ENCODE results near the gene PHKB. TPM values are rescaled to one million over a fixed set of nuclear protein-coding genes. Genes with fewer than 3 reads are reported as not detected.
"Not testable (repeated sequence)": the region's sequence is repeated elsewhere in the genome, so short reads cannot be mapped to it uniquely, and the experiment has no call there.

Gene PHKB
- total RNA-seq, 1 experiment from 2014 or later: 38.8 TPM

DNA sequence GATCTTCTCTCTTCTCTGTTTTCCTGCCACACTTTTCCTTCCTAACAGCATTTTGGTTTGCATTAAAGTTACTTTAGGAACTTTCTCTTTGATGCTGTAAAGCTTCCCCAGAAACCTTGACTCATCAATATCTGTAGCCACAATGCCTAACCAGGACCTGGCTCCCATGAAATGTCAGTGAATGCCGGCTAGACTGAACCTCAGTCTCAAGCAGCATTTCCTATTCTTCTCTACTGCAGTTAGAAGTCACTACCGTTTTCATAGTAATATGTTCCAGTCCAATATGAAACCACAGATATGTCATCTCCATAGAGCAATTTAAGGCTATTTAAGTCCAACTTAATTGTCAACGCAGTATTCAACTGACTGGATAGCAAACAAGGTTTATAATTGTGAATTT, 29.2 kb upstream of the PHKB start:
- Histone ChIP-seq H3K9ac (ENCODE audit: extremely low read depth, insufficient read length, low read length) (no peak overlapping the region), H3K56ac (ENCODE audit: insufficient read length, low read depth, low read length) (no peak overlapping the region), H4K91ac (ENCODE audit: insufficient read length, low read depth, low read length) (no peak overlapping the region), H3K14ac (ENCODE audit: insufficient read depth, low read length) (no peak overlapping the region), H3K4ac (ENCODE audit: low read depth, low read length) (no peak overlapping the region), H4K8ac (replicated peaks; ENCODE audit: insufficient read length, low read depth, low read length) (no peak overlapping the region), H2BK15ac (ENCODE audit: low read depth, low read length) (no peak overlapping the region), H3K79me1 (ENCODE audit: insufficient read depth, low read depth, low read length, poor library complexity, severe bottlenecking) (no peaks in the 10 kb centered on the region), H3T11ph (ENCODE audit: low read length) (no peak overlapping the region), H3K4me1 (ENCODE audit: insufficient read depth, low read length) (no peaks in the 10 kb centered on the region), H2BK120ac (ENCODE audit: low read depth, low read length, poor library complexity, severe bottlenecking) (no peak overlapping the region), H2BK12ac (ENCODE audit: insufficient read length, low read depth, low read length) (no peak overlapping the region), H2BK20ac (ENCODE audit: low read depth, low read length, poor library complexity, severe bottlenecking) (no peak overlapping the region), H4K20me1 (ENCODE audit: control insufficient read depth, insufficient read depth, insufficient read length) (no peaks in the 10 kb centered on the region), H3K23me2 (ENCODE audit: insufficient read length, low read depth, low read length, poor library complexity, severe bottlenecking) (no peaks in the 10 kb centered on the region), H3K79me2 (ENCODE audit: insufficient read depth, low read length) (no peaks in the 10 kb centered on the region), H3K27me3 (ENCODE audit: insufficient read depth, low read length) (no peaks in the 10 kb centered on the region), H3K18ac (ENCODE audit: insufficient read length, low read depth, low read length) (no peak overlapping the region), H2AFZ (ENCODE audit: low read length) (no peak overlapping the region), H2AK5ac (ENCODE audit: insufficient read length, low read length) (no peak overlapping the region), H2BK5ac (ENCODE audit: insufficient read length, low read length) (no peak overlapping the region), H4K5ac (ENCODE audit: insufficient read length, low read depth, low read length) (no peak overlapping the region), H3K23ac (ENCODE audit: insufficient read length, low read depth, low read length) (no peak overlapping the region), H3K9me3 (ENCODE audit: control insufficient read depth, low read depth, low read length) (no peaks in the 10 kb centered on the region), H3K4me2 (ENCODE audit: insufficient read depth, insufficient read length, low read length) (no peak overlapping the region), H3K27ac (ENCODE audit: insufficient read length, low read depth, low read length) (no peak overlapping the region)
- Mint-ChIP-seq H3K27ac (no peak overlapping the region), H3K9me3 (peaks cover 8 to 15% of the 10 kb centered on the region in 2 experiments), H3K4me3 (no peak overlapping the region), H3K36me3 (ENCODE audit: insufficient read depth in 1 of 3, low read depth in 3 of 3) (peaks cover 11 to 22% (median 21%) of the 10 kb centered on the region in 3 experiments), H3K27me3 (ENCODE audit: low read depth) (no peaks in the 10 kb centered on the region), H3K4me1 (no peaks in the 10 kb centered on the region)
- no peak for DNase-seq
- WGBS (ENCODE audit: extremely low coverage, insufficient read length, low lambda C conversion rate): no CpG with 5 or more reads among the region's 3 CpGs
- TF ChIP-seq, protein P1, sequence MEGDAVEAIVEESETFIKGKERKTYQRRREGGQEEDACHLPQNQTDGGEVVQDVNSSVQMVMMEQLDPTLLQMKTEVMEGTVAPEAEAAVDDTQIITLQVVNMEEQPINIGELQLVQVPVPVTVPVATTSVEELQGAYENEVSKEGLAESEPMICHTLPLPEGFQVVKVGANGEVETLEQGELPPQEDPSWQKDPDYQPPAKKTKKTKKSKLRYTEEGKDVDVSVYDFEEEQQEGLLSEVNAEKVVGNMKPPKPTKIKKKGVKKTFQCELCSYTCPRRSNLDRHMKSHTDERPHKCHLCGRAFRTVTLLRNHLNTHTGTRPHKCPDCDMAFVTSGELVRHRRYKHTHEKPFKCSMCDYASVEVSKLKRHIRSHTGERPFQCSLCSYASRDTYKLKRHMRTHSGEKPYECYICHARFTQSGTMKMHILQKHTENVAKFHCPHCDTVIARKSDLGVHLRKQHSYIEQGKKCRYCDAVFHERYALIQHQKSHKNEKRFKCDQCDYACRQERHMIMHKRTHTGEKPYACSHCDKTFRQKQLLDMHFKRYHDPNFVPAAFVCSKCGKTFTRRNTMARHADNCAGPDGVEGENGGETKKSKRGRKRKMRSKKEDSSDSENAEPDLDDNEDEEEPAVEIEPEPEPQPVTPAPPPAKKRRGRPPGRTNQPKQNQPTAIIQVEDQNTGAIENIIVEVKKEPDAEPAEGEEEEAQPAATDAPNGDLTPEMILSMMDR (conservative IDR thresholded peaks at IDR 0.05): no peak

DNA sequence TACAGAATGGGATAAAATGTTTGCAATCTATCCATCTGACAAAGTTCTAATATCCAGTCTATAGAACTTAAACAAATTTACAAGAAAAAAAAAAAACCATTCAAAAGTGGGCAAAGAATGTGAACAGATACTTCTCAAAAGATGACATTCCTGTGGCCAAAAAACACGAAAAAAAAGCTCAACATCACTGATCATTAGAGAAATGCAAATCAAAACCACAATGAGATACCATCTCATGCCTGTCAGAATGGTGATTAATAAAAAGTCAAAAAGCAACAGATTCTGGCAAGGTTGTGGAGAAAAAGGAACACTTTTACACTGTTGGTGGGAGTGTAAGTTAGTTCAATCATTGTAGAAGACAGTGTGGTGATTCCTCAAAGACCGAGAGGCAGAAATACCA, 26.9 kb upstream of the PHKB start:
- H3K18ac ChIP-seq (ENCODE audit: insufficient read length, low read depth, low read length); H2AFZ ChIP-seq (ENCODE audit: low read length); H3K79me2 ChIP-seq (ENCODE audit: insufficient read depth, low read length); H3K23me2 ChIP-seq (ENCODE audit: insufficient read length, low read depth, low read length, poor library complexity, severe bottlenecking); H3K23ac ChIP-seq (ENCODE audit: insufficient read length, low read depth, low read length); H3K4me1 Mint-ChIP-seq; H4K5ac ChIP-seq (ENCODE audit: insufficient read length, low read depth, low read length); H4K91ac ChIP-seq (ENCODE audit: insufficient read length, low read depth, low read length); H3K56ac ChIP-seq (ENCODE audit: insufficient read length, low read depth, low read length); H3T11ph ChIP-seq (ENCODE audit: low read length); H4K8ac ChIP-seq (replicated peaks; ENCODE audit: insufficient read length, low read depth, low read length); H3K9ac ChIP-seq (ENCODE audit: extremely low read depth, insufficient read length, low read length); H3K14ac ChIP-seq (ENCODE audit: insufficient read depth, low read length); H3K4ac ChIP-seq (ENCODE audit: low read depth, low read length); DNase-seq; H2BK5ac ChIP-seq (ENCODE audit: insufficient read length, low read length); H3K27ac ChIP-seq (ENCODE audit: insufficient read length, low read depth, low read length); H3K4me3 Mint-ChIP-seq; H3K27me3 Mint-ChIP-seq (ENCODE audit: low read depth); H2BK15ac ChIP-seq (ENCODE audit: low read depth, low read length); H3K27me3 ChIP-seq (ENCODE audit: insufficient read depth, low read length); H2BK12ac ChIP-seq (ENCODE audit: insufficient read length, low read depth, low read length); H2AK5ac ChIP-seq (ENCODE audit: insufficient read length, low read length); H3K4me1 ChIP-seq (ENCODE audit: insufficient read depth, low read length); H3K27ac Mint-ChIP-seq; H2BK20ac ChIP-seq (ENCODE audit: low read depth, low read length, poor library complexity, severe bottlenecking); H4K20me1 ChIP-seq (ENCODE audit: control insufficient read depth, insufficient read depth, insufficient read length); H3K79me1 ChIP-seq (ENCODE audit: insufficient read depth, low read depth, low read length, poor library complexity, severe bottlenecking); H2BK120ac ChIP-seq (ENCODE audit: low read depth, low read length, poor library complexity, severe bottlenecking); H3K9me3 ChIP-seq (ENCODE audit: control insufficient read depth, low read depth, low read length); H3K4me2 ChIP-seq (ENCODE audit: insufficient read depth, insufficient read length, low read length): not testable (repeated sequence)
- WGBS (ENCODE audit: extremely low coverage, insufficient read length, low lambda C conversion rate): no CpG with 5 or more reads among the region's 2 CpGs
- Mint-ChIP-seq H3K36me3 (ENCODE audit: insufficient read depth in 1 of 3, low read depth in 3 of 3) (peaks cover 24 to 38% (median 25%) of the 10 kb centered on the region in 3 experiments), H3K9me3 (peaks cover 11 to 22% of the 10 kb centered on the region in 2 experiments)
